COR-L47 (cell line): Measurements from ENCODE around the gene PRR35.
A peak's percentile ranks its signal among the peaks of the same experiment; 100 is the strongest.

Experiments
- DNase-seq: peaks from one replicate; lab custom pipeline; 2025; lab: John Stamatoyannopoulos, UW

The PRR35 gene

GRCh38 chr16:528111-529011, 31.8 kb upstream of the PRR35 start:
- no peak for DNase-seq

- DNase-seq = no peak
Observed at GRCh38 chr16:529012-529575, 31.1 kb upstream of the PRR35 start.

- DNase-seq = no peak
Observed at GRCh38 chr16:530111-530817, 29.9 kb upstream of the PRR35 start.

- DNase-seq = no peak
Observed at GRCh38 chr16:531494-532125, 28.6 kb upstream of the PRR35 start.

- DNase-seq = no peak
Observed at GRCh38 chr16:533391-534123, 26.6 kb upstream of the PRR35 start.

- no peak for DNase-seq
Observed at GRCh38 chr16:534135-534534, 26.1 kb upstream of the PRR35 start.

GRCh38 chr16:534856-535445, 25.2 kb upstream of the PRR35 start:
- DNase-seq = no peak

- no peak for DNase-seq
Observed at GRCh38 chr16:535446-536405, 24.5 kb upstream of the PRR35 start.

GRCh38 chr16:536746-537145, 23.4 kb upstream of the PRR35 start:
- no peak for DNase-seq

GRCh38 chr16:537415-538335, 22.5 kb upstream of the PRR35 start:
- DNase-seq = no peak

- DNase-seq = no peak
Observed at GRCh38 chr16:539901-540530, 20.2 kb upstream of the PRR35 start.

GRCh38 chr16:540645-541340, 19.4 kb upstream of the PRR35 start:
- peak; percentile 77 for DNase-seq

- no peak for DNase-seq
Observed at GRCh38 chr16:543301-544164, 16.7 kb upstream of the PRR35 start.

GRCh38 chr16:544517-544916, 15.7 kb upstream of the PRR35 start:
- DNase-seq = no peak

- DNase-seq = no peak
Observed at GRCh38 chr16:546909-547770, 13.1 kb upstream of the PRR35 start.

- no peak for DNase-seq
Observed at GRCh38 chr16:548586-548985, 11.6 kb upstream of the PRR35 start.
